A549 treated with AZD9567 at 1 μM for 4 hours (cell line): ENCODE results near the gene GOLT1A. TPM values are rescaled to one million over a fixed set of nuclear protein-coding genes. Genes with fewer than 3 reads are reported as not detected.

Experiments
- total RNA-seq: library from RNA; stranded (reverse); fragments of 200-300 nt; extraction: Qiagen RNA extraction; gene quantifications from 5 replicates; pipeline ENCODE4 v1.2.3, GENCODE V29; 2022; ENCODE audit not compliant: insufficient read depth

The GOLT1A gene
- 2.6 to 9.0 TPM (median 4.2 TPM) in 5 replicates for total RNA-seq

GRCh38 chr1:204213668-204214662 is at the start of gene GOLT1A:
TSS of gene GOLT1A (minus strand) at chr1:204213988. CDS start at chr1:204213906, 82 bp downstream.

GRCh38 chr1:204196068-204196795 is 17.6 kb downstream of the GOLT1A start, which contains the start of gene KISS1:
TSS of gene KISS1 (minus strand) at chr1:204196491. CDS start at chr1:204192876, 3,615 bp downstream.

GRCh38 chr1:204166219-204166618 is 47.6 kb downstream of the GOLT1A start, which contains the start of gene REN:
TSS of gene REN (minus strand) at chr1:204166337. CDS start at chr1:204166293, 44 bp downstream.

GRCh38 chr1:204151552-204152309 is 62.1 kb downstream of the GOLT1A start, which contains the start of gene ETNK2:
TSS of gene ETNK2 (minus strand) at chr1:204152044. CDS start at chr1:204151852, 192 bp downstream.

Other genes with a start within 250 kb of the GOLT1A start
- 10.9 to 21.5 TPM (median 19.7 TPM) in 5 replicates for gene SOX13, start 140.9 kb downstream of the GOLT1A start, total RNA-seq
- gene ETNK2, start 61.9 kb downstream of the GOLT1A start, total RNA-seq = 7.0 to 10.9 TPM (median 8.0 TPM) in 5 replicates
- not detected in 5 replicates for gene REN, start 47.7 kb downstream of the GOLT1A start, total RNA-seq
- 0.37 to 0.83 TPM (median 0.52 TPM) in 4 of 5 replicates, not detected in the other for gene KISS1, start 17.5 kb downstream of the GOLT1A start, total RNA-seq
- 11.0 to 30.8 TPM (median 28.1 TPM) in 5 replicates for gene PLEKHA6, start 145.9 kb upstream of the GOLT1A start, total RNA-seq
- gene PPP1R15B, start 197.8 kb upstream of the GOLT1A start, total RNA-seq = 24.4 to 32.7 TPM (median 25.4 TPM) in 5 replicates